Measurements from ENCODE around the gene STON1. TPM values are rescaled to one million over a fixed set of nuclear protein-coding genes. Genes with fewer than 3 reads are reported as not detected.

Gene STON1
- total and polyA plus RNA-seq, 2 donors (not counting 3 experiments of a cell fraction or from before 2014, with no cell fraction given): 6.3 to 12.1 TPM

DNA sequence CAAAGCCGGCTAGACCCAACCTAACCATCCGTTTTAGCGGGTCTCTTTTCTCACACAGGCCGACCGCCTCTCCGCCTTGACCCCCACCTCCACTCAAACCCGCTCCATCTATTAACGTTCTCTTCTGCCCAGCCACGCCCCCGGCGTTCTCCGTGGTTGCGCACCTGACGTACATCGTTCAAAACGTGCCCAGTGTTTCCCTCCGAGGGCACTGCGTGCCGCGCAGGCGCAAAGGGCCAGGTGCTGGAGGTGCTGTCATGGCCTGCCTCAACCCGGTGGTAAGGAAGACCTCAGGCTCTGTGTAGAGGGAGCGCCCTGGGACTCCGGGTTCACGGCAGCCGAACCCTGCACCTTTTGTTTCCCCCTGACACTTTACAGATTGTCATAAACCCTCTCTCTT lies 87.7 kb downstream of the STON1 start, which contains the start of gene GTF2A1L:
GTF2A1L (plus strand) TSS at position 239 of the 400 bp plus-strand sequence; CDS start at position 258, 19 bp downstream.
- intact Hi-C loops (cut with micrococcal nuclease) (no loop called here), dilution Hi-C loops (cut with MboI; ENCODE audit: extremely low pct_ligation_motif_present, low sequenced_read_pairs) (no loop called here)
- H3K27me3 ChIP-seq (ENCODE audit: control insufficient read depth in 2 of 2, insufficient read depth in 2 of 2, low read length in 2 of 2): no peaks in the 10 kb centered on the region
- no peak within 1 kb of the TSS for H3K9ac ChIP-seq (replicated peaks; ENCODE audit: extremely low read depth, insufficient read depth, low read length)
- no peaks in the 10 kb centered on the region for H4K20me1 ChIP-seq (replicated peaks; ENCODE audit: control insufficient read depth, extremely low read depth, insufficient read depth, low read length)
- BruUV-seq (replicated peaks): no TSS peak
- H3K4me3 ChIP-seq (replicated peaks in 1 of 3; ENCODE audit: insufficient read depth in 1 of 3, low read depth in 1 of 3, low read length in 3 of 3): no peak within 1 kb of the TSS
- H3K9me1 ChIP-seq (replicated peaks; ENCODE audit: control insufficient read depth, extremely low read depth, insufficient read depth, low read length): no peaks in the 10 kb centered on the region
- no peaks in the 10 kb centered on the region for H3K9me3 ChIP-seq (replicated peaks; ENCODE audit: control insufficient read depth, insufficient read depth, low read length)
- no peak within 1 kb of the TSS for H3K27ac ChIP-seq (ENCODE audit: insufficient read depth, low read depth, low read length)
- no peaks in the 10 kb centered on the region for H3K4me1 ChIP-seq (ENCODE audit: control insufficient read depth, extremely low read depth, insufficient read depth, low read length)
- TF ChIP-seq POLR2A (IDR thresholded peaks at IDR 0.05; ENCODE audit: low read depth, low read length): no peak
- TF ChIP-seq FOS (IDR thresholded peaks at IDR 0.05; ENCODE audit: borderline replicate concordance, insufficient read depth, low read length): no peak
- no peak for TF ChIP-seq MYC (IDR thresholded peaks at IDR 0.05; ENCODE audit: low read depth, low read length)
- no peak for TF ChIP-seq CTCF (IDR thresholded peaks at IDR 0.05; ENCODE audit: extremely low read depth in 1 of 2, insufficient read depth in 1 of 2, low read depth in 1 of 2, low read length in 2 of 2)
- TF ChIP-seq JUN (IDR thresholded peaks at IDR 0.05; ENCODE audit: borderline replicate concordance, insufficient read depth, insufficient read length, low read depth): no peak
- TF ChIP-seq, protein P1, sequence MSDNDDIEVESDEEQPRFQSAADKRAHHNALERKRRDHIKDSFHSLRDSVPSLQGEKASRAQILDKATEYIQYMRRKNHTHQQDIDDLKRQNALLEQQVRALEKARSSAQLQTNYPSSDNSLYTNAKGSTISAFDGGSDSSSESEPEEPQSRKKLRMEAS (IDR thresholded peaks at IDR 0.05; ENCODE audit: insufficient read depth, insufficient read length): no peak
- no peak for TF ChIP-seq EZH2 (IDR thresholded peaks at IDR 0.05; ENCODE audit: borderline replicate concordance, low read depth, low read length, severe bottlenecking)
- TF ChIP-seq POLR2AphosphoS5 (IDR thresholded peaks at IDR 0.05; ENCODE audit: insufficient read depth, low read depth, low read length): no peak
- TF ChIP-seq GATA2 (IDR thresholded peaks at IDR 0.05; ENCODE audit: insufficient read depth, insufficient read length, low read depth, low read length): no peak
- CTCF ChIA-PET: no interaction called here
- no peaks in the 10 kb centered on the region for H3K36me3 ChIP-seq (ENCODE audit: control insufficient read depth in 2 of 2, extremely low read depth in 1 of 2, insufficient read depth in 2 of 2, low read length in 2 of 2)
- DNase-seq (ENCODE audit: low read depth, low spot score): no peak
- POLR2A ChIA-PET: no interaction called here
- H2AFZ ChIP-seq (ENCODE audit: low read depth, low read length): no peak within 1 kb of the TSS
- H3K4me2 ChIP-seq (ENCODE audit: insufficient read depth, low read length): no peak within 1 kb of the TSS
- H3K79me2 ChIP-seq (ENCODE audit: control insufficient read depth, insufficient read depth, low read length): no peaks in the 10 kb centered on the region
- FAIRE-seq: no peak

All from endothelial cell of umbilical vein (primary cell).